Fibroblast of villous mesenchyme (primary cell): Measurements from ENCODE around the gene IL1RAPL2. TPM values are rescaled to one million over a fixed set of nuclear protein-coding genes. Genes with fewer than 3 reads are reported as not detected.
"Not testable (repeated sequence)": the region's sequence is repeated elsewhere in the genome, so short reads cannot be mapped to it uniquely, and the experiment has no call there.

Source experiments
- DNase-seq: peaks from one replicate; pipeline ENCODE4 v3.0.0-alpha.2; 2010; ENCODE audit warnings: low read depth
- H3K4me3 ChIP-seq: 2 replicates; pipeline ENCODE4 v1.5.1; 2011; ENCODE audit warnings: low read depth, mild to moderate bottlenecking, low read length
- CTCF ChIP-seq: IDR thresholded peaks from 2 replicates; pipeline ENCODE4 v1.5.1; 2012; ENCODE audit warnings: low read depth, mild to moderate bottlenecking, low read length; ENCODE audit not compliant: insufficient read depth
- total RNA-seq: library from RNA; depleted of rRNA; stranded (reverse); fragments of >200 nt; gene quantifications from 2 replicates; pipeline ENCODE4 v1.2.3, GENCODE V29; 2012

IL1RAPL2 gene
- total RNA-seq: 0.32 and 0.43 TPM in 2 replicates

- peak within 1 kb of the TSS; percentile 35 for H3K4me3 ChIP-seq
- DNase-seq: peak; percentile 17
- TF ChIP-seq CTCF: peak; percentile 54
These were observed at the start of gene IL1RAPL2 for GRCh38 chrX:104565791-104566680. TSS of gene IL1RAPL2 (plus strand) at chrX:104566199.

- TF ChIP-seq CTCF: no peak
These were observed 43.6 kb upstream of the IL1RAPL2 start for GRCh38 chrX:104522386-104522785.

GRCh38 chrX:104523858-104524257 is 42.1 kb upstream of the IL1RAPL2 start:
- no peak for DNase-seq
- TF ChIP-seq CTCF: no peak
- H3K4me3 ChIP-seq: no peak overlapping the region

More at GRCh38 chrX:104522386-104522785, 43.6 kb upstream of the IL1RAPL2 start:
- no peak for DNase-seq
- no peak overlapping the region for H3K4me3 ChIP-seq

GRCh38 chrX:104539081-104539480 is 26.9 kb upstream of the IL1RAPL2 start:
- no peak for TF ChIP-seq CTCF
- no peak for DNase-seq
- no peak overlapping the region for H3K4me3 ChIP-seq

GRCh38 chrX:104542447-104542846 is 23.6 kb upstream of the IL1RAPL2 start:
- not testable (repeated sequence) for H3K4me3 ChIP-seq, DNase-seq

- TF ChIP-seq CTCF: no peak
- H3K4me3 ChIP-seq: no peak overlapping the region
- DNase-seq: no peak
These were observed 1.7 kb upstream of the IL1RAPL2 start for GRCh38 chrX:104564335-104564734.

- H3K4me3 ChIP-seq: no peak overlapping the region
- DNase-seq: no peak
- TF ChIP-seq CTCF: no peak
These were observed 887 bp upstream of the IL1RAPL2 start for GRCh38 chrX:104564921-104565703.
